A549 (cell line): ENCODE measurements around the gene SCGB3A2.

Source experiments
- BHLHE40 ChIP-seq: IDR thresholded peaks from 2 replicates; pipeline ENCODE4 v1.6.1; 2012; ENCODE audit warnings: low read depth, low read length, inconsistent platforms
- CBX2 ChIP-seq: fragments of 200-600 bp; sonication (generic); IDR thresholded peaks from 2 replicates; pipeline ENCODE4 v1.6.1; 2016; ENCODE audit warnings: low read depth, mild to moderate bottlenecking, borderline replicate concordance
- CTCF ChIP-seq: fragments of >200 bp; sonication (Bioruptor Twin); formaldehyde crosslinking; IDR thresholded peaks from 3 replicates; pipeline ENCODE4 v1.5.1; 2016
- EHMT2 ChIP-seq: fragments of 200-600 bp; sonication (generic); IDR thresholded peaks from 2 replicates; pipeline ENCODE4 v1.6.1; 2016; ENCODE audit warnings: antibody characterized with exemption, low read depth, mild to moderate bottlenecking, moderate library complexity
- FOSL2 ChIP-seq, 2 experiments: fragments of 450-650 bp in 1 of 2; fragments of >200 bp in 1 of 2; sonication (Bioruptor Twin) in 1 of 2; formaldehyde crosslinking; IDR thresholded peaks; 2 replicates each; pipeline versions ENCODE4 v1.5.0 to v1.6.1; 2016 to 2020; ENCODE audit warnings: mild to moderate bottlenecking in 1 of 2, moderate library complexity in 1 of 2
- NPAS2 ChIP-seq: fragments of 250-450 bp; sonication (Bioruptor Pico); IDR thresholded peaks from 2 replicates; pipeline ENCODE4 v1.8.0; 2022; ENCODE audit warnings: mild to moderate bottlenecking, moderate library complexity, borderline replicate concordance
- RFX5 ChIP-seq: fragments of 450-650 bp; IDR thresholded peaks from 2 replicates; pipeline ENCODE4 v1.7.1; 2014; ENCODE audit warnings: antibody characterized with exemption, mild to moderate bottlenecking, moderate library complexity
- SREBF2 ChIP-seq: fragments of 450-650 bp; IDR thresholded peaks from 2 replicates; pipeline ENCODE4 v1.6.1; 2014; ENCODE audit warnings: mild to moderate bottlenecking, moderate library complexity
- ZC3H11A ChIP-seq: fragments of 450-650 bp; IDR thresholded peaks from 2 replicates; pipeline ENCODE4 v1.6.1; 2014; ENCODE audit warnings: antibody characterized with exemption, mild to moderate bottlenecking
- ZNF302 ChIP-seq: fragments of 250-450 bp; sonication (Bioruptor Pico); IDR thresholded peaks from 2 replicates; pipeline ENCODE4 v1.9.0; 2021; ENCODE audit warnings: inconsistent platforms, mild to moderate bottlenecking, moderate library complexity
- TF ChIP-seq, protein P1 (sequence below): fragments of 450-650 bp; IDR thresholded peaks from 2 replicates; pipeline ENCODE4 v1.6.1; 2014; ENCODE audit warnings: antibody characterized with exemption

- no peak for TF ChIP-seq CTCF
- TF ChIP-seq, protein P1, sequence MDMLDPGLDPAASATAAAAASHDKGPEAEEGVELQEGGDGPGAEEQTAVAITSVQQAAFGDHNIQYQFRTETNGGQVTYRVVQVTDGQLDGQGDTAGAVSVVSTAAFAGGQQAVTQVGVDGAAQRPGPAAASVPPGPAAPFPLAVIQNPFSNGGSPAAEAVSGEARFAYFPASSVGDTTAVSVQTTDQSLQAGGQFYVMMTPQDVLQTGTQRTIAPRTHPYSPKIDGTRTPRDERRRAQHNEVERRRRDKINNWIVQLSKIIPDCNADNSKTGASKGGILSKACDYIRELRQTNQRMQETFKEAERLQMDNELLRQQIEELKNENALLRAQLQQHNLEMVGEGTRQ = no peak
- TF ChIP-seq SREBF2 = no peak
- TF ChIP-seq EHMT2 = no peak
- TF ChIP-seq RFX5 = no peak
- TF ChIP-seq CBX2 = no peak
- no peak for TF ChIP-seq ZC3H11A
- TF ChIP-seq FOSL2 (IDR thresholded peaks at IDR 0.05) = no peak
- no peak for TF ChIP-seq FOSL2 (CRISPR knock-in tag; IDR thresholded peaks at IDR 0.05)
- no peak for TF ChIP-seq ZNF302
- TF ChIP-seq NPAS2 (CRISPR knock-in tag) = no peak
- no peak for TF ChIP-seq BHLHE40
Observed at GRCh38 chr5:147858565-147858964, 19.9 kb upstream of the SCGB3A2 start.
